Heart left ventricle (tissue), 16 donors: ENCODE measurements around the gene BCL2L1. TPM values are rescaled to one million over a fixed set of nuclear protein-coding genes. Genes with fewer than 3 reads are reported as not detected.
A peak's percentile ranks its signal among the peaks of the same experiment; 100 is the strongest.

ENCODE experiments used
- ATAC-seq, 4 donors: fragments of 200-7000 bp; cut with Tn5 transposase; one replicate each; pipeline ENCODE4 v1.9.1; 2020 to 2022; ENCODE audit warnings: moderate library complexity in 4 of 4, mild to moderate bottlenecking in 3 of 4, moderate number of reproducible peaks in 1 of 4
- DNase-seq, 5 donors: peaks; one replicate each; pipeline ENCODE4 v3.0.0-alpha.2; 2020
- H3K27ac ChIP-seq, 12 donors: fragments of 200-600 bp; sonication (generic) in 4 of 12; one replicate each; pipeline versions ENCODE4 v1.5.0 to v1.8.0; 2016 to 2022; ENCODE audit warnings: mild to moderate bottlenecking in 2 of 12
- H3K27me3 ChIP-seq, 9 donors: fragments of 200-600 bp; sonication (generic) in 2 of 9; one replicate each; pipeline versions ENCODE4 v1.5.1 to v1.8.0; 2016 to 2022; ENCODE audit warnings: mild to moderate bottlenecking in 3 of 9
- H3K36me3 ChIP-seq, 9 donors: fragments of 200-600 bp; sonication (generic) in 2 of 9; one replicate each; pipeline versions ENCODE4 v1.5.0 to v1.8.0; 2018 to 2022; ENCODE audit warnings: mild to moderate bottlenecking in 2 of 9
- H3K4me1 ChIP-seq, 12 donors: fragments of 200-600 bp; sonication (generic) in 4 of 12; one replicate each; pipeline versions ENCODE4 v1.5.0 to v1.8.0; 2016 to 2022; ENCODE audit warnings: mild to moderate bottlenecking in 3 of 12
- H3K4me3 ChIP-seq, 12 donors: fragments of 200-600 bp; sonication (generic) in 4 of 12; one replicate each; pipeline versions ENCODE4 v1.5.0 to v1.8.0; 2017 to 2022; ENCODE audit warnings: mild to moderate bottlenecking in 9 of 12, moderate library complexity in 4 of 12
- H3K9me3 ChIP-seq, 12 donors: fragments of 200-600 bp; sonication (generic) in 4 of 12; one replicate each; pipeline versions ENCODE4 v1.5.0 to v1.8.0; 2016 to 2022; ENCODE audit warnings: mild to moderate bottlenecking in 1 of 12
- CTCF ChIP-seq, 12 donors: fragments of 200-600 bp; sonication (generic) in 4 of 12; IDR thresholded peaks; one replicate each; pipeline versions ENCODE4 v1.5.0 to v1.8.0; 2018 to 2022; ENCODE audit warnings: antibody characterized with exemption in 12 of 12, mild to moderate bottlenecking in 5 of 12
- POLR2A ChIP-seq, 2 donors: fragments of 450-650 bp; IDR thresholded peaks; one replicate each; pipeline ENCODE4 v1.6.1; 2017; ENCODE audit warnings: antibody characterized with exemption in 2 of 2, mild to moderate bottlenecking in 2 of 2, moderate library complexity in 2 of 2
- WGBS, 4 donors: extraction: QIAGEN DNeasy Blood & Tissue Kit in 2 of 4; methylation state at CpG; one replicate each; pipeline versions ENCODE4 v1.1.5 to v1.1.7; 2013 to 2018; 5-methylcytosine and 5-hydroxymethylcytosine counted together
- intact Hi-C, 10 donors: fragments of 100-400 bp; cut with DNase I; formaldehyde crosslinking; loops; one replicate each; pipeline versions ENCODE4 v1.11.1 to v1.14.2; 2022
- polyA plus RNA-seq, 2 donors: library from polyadenylated mRNA; stranded (reverse); fragments of 200-250 nt; gene quantifications; one replicate each; pipeline ENCODE4 v1.2.3, GENCODE V29; 2013
- total RNA-seq, 9 donors: library from RNA; depleted of rRNA in 2 of 9; stranded (reverse); fragments of >200 nt in 2 of 9; fragmentation: NEBNext Ultra II Directional in 3 of 9; extraction: Animal tissue kit (Norgen Biotek cat#: 25700) in 3 of 9; gene quantifications; one replicate each; pipeline versions ENCODE4 v1.1.0 to v1.2.4, GENCODE V29; 2016 to 2023
- donor health status: ischemic (EF 13 %, LVEDD 7.1; RV severe dilation, severe dysfunction).
- donor health status: healthy with polysubstance abuse.
- donor health status: DM: no; HTN: yes; CAD: no.
- donor health status: DM: no; HTN: no; CAD: no.
- donor health status: ischemic (EF 25% LVEDD 6.9; RV normal size, moderate dysfunction).
- donor health status: ischemic (EF 25% LVEDD 5.7; RV mildly dilated, moderate dysfunction).
- donor health status: healthy.
- donor health status: DM: yes; HTN: yes; CAD: no.
- donor health status: ischemic (EF 35%, LVEDD 5.7; RV mildly dilated, moderate dysfunction).
- donor health status: nonischemic (EF 11% LVEDD 7.7; RV severe dilation, severe dysfunction).
- donor health status: DM: yes; HTN: yes; CAD: no.
- donor health status: PGD.
- donor health status: ischemic (EF 29% LVEDD 5.4; RV normal size, mild dysfunction).
- donor health status: nonischemic (EF 23%, LVEDD 6.1; RV moderate dilation, normal function).

The BCL2L1 gene
- total and polyA plus RNA-seq, 11 donors, result 32.2 to 217 (median 62.6) TPM

- Histone ChIP-seq H3K36me3 (peaks cover 0 to 70% (median 7%) of the 10 kb centered on the region in 9 donors), H3K27ac (peak overlapping the region in 11 of 12 donors; percentile 11 to 93 (median 37)), H3K4me3 (no peak overlapping the region), H3K9me3 (no peaks in the 10 kb centered on the region), H3K27me3 (no peaks in the 10 kb centered on the region), H3K4me1 (peaks cover 23 to 99% (median 91%) of the 10 kb centered on the region in 12 donors)
- DNase-seq (no peak), ATAC-seq (no peak)
- intact Hi-C loops, result no loop called here
- 68 to 77% (median 73%) methylated on average over 7 of the region's 7 CpGs for WGBS, 4 donors
- TF ChIP-seq POLR2A (IDR thresholded peaks at IDR 0.05) (no peak), CTCF (IDR thresholded peaks at IDR 0.05) (no peak)
Measured at GRCh38 chr20:31680286-31681127, 42.2 kb downstream of the BCL2L1 start.

- peak overlapping the region in 8 of 12 donors; percentile 40 to 96 (median 54) for H3K27ac ChIP-seq
Measured at GRCh38 chr20:31679357-31680285, 43.0 kb downstream of the BCL2L1 start.

GRCh38 chr20:31678389-31679356 lies 44.0 kb downstream of the BCL2L1 start:
- peaks cover 0 to 64% (median 4%) of the 10 kb centered on the region in 9 donors for H3K36me3 ChIP-seq
- no peaks in the 10 kb centered on the region for H3K9me3 ChIP-seq
- peaks cover 33 to 99% (median 94%) of the 10 kb centered on the region in 12 donors for H3K4me1 ChIP-seq
- peak overlapping the region in 11 of 12 donors; percentile 17 to 96 (median 53) for H3K27ac ChIP-seq
- no peak for ATAC-seq
- H3K4me3 ChIP-seq, result no peak overlapping the region
- WGBS, 4 donors, result 51 to 61% (median 58%) methylated on average over 9 of the region's 9 CpGs
- intact Hi-C loops, result loop anchor here in 2 of 10 donors (5.0 kb wide), 1 partner anchor 34 kb away; no protein-coding TSS in a partner anchor
- no peak for DNase-seq
- H3K27me3 ChIP-seq, result no peaks in the 10 kb centered on the region
- TF ChIP-seq CTCF (IDR thresholded peaks at IDR 0.05) (no peak), POLR2A (IDR thresholded peaks at IDR 0.05) (no peak)

More at GRCh38 chr20:31679357-31680285, 43.0 kb downstream of the BCL2L1 start:
- TF ChIP-seq POLR2A (IDR thresholded peaks at IDR 0.05) (no peak), CTCF (IDR thresholded peaks at IDR 0.05) (no peak)
- Histone ChIP-seq H3K4me3 (no peak overlapping the region), H3K36me3 (peaks cover 0 to 70% (median 7%) of the 10 kb centered on the region in 9 donors), H3K4me1 (peaks cover 29 to 99% (median 93%) of the 10 kb centered on the region in 12 donors), H3K9me3 (no peaks in the 10 kb centered on the region), H3K27me3 (no peaks in the 10 kb centered on the region)
- DNase-seq, result no peak
- WGBS, 4 donors, result 85 to 92% (median 88%) methylated on average over 9 of the region's 9 CpGs
- intact Hi-C loops, result loop anchor here in 2 of 10 donors (5.0 kb wide), 1 partner anchor 33 kb away; no protein-coding TSS in a partner anchor
- no peak for ATAC-seq
